ENCODE measurements around the gene MZT1.

MZT1 gene

DNA sequence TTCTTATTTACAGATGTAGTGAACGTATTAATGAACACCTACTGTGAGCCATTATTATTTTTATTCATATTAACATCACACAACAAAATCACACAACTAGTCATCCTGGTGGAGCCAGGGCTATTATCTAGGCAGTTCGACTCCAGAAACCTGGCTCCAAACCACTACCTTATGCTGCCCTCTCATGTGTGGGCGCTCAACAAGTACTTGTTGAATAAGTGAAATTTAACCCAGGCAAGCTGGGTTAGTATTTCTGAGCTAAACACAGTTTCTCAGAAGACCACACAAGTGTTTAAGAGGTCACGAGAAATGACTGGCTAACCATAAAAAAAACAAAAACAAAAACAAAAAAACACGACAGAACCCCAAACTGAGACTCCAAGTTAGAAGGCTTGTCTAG is 33.6 kb downstream of the MZT1 start:
- Histone ChIP-seq H3K36me3 (ENCODE audit: insufficient read depth, low read length) (no peaks in the 10 kb centered on the region), H3K4me2 (ENCODE audit: insufficient read depth, low read length) (no peak overlapping the region), H3K9me3 (ENCODE audit: insufficient read depth, low read length, severe bottlenecking) (peaks cover 2% of the 10 kb centered on the region), H3K9ac (ENCODE audit: low read depth, low read length) (no peak overlapping the region), H3K4me3 (ENCODE audit: low read depth in 1 of 2, low read length in 2 of 2) (no peak overlapping the region), H3K27ac (ENCODE audit: low read length) (no peak overlapping the region), H3K27me3 (ENCODE audit: insufficient read depth, low read length, poor library complexity) (no peaks in the 10 kb centered on the region), H3K4me1 (ENCODE audit: insufficient read depth, low read length) (no peaks in the 10 kb centered on the region), H4K20me1 (ENCODE audit: insufficient read depth, low read length) (no peaks in the 10 kb centered on the region), H3K79me2 (ENCODE audit: insufficient read depth, low read length) (no peaks in the 10 kb centered on the region), H2AFZ (ENCODE audit: low read depth, low read length) (no peak overlapping the region)
- ATAC-seq (ENCODE audit: insufficient read depth, low read depth) (no peak), DNase-seq (no peak)
- TF ChIP-seq EZH2 (IDR thresholded peaks at IDR 0.05; ENCODE audit: borderline replicate concordance, low read depth, low read length, severe bottlenecking) = no peak

DNA sequence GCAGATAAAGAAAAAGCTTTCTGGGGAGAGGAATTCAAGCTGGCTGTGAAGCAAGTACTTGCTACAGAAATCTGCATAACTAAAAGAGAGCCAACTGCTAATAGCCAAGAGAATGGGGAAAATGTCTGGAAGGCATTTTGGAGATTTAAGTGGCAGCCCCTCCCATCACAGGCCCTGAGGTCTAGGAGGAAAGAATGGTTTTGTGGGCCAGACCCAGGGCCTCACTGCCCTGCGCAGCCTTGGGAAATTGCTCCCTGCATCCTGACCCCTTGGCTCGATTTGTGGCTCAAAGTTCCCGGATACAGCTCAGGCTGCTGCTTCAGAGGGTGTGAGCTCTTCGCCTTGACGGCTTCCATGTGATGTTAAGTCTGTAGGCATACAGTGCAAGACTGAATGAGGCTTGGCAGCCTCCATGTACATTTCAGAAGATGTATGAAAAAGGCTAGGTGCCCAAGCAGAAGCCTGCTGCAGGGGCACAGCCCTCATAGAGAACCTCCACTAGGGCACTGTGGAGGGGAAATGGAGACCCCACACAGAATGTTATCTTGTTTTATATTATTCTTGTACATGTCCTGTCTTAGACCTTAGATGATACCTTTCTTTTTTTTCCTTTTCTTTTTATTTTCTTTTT is 34.4 kb downstream of the MZT1 start:
- Histone ChIP-seq H3K27me3 (ENCODE audit: insufficient read depth, low read length, poor library complexity) (no peaks in the 10 kb centered on the region), H3K36me3 (ENCODE audit: insufficient read depth, low read length) (no peaks in the 10 kb centered on the region), H3K79me2 (ENCODE audit: insufficient read depth, low read length) (no peaks in the 10 kb centered on the region), H3K9me3 (ENCODE audit: insufficient read depth, low read length, severe bottlenecking) (peaks cover 2% of the 10 kb centered on the region), H3K9ac (ENCODE audit: low read depth, low read length) (no peak overlapping the region), H3K4me3 (ENCODE audit: low read depth in 1 of 2, low read length in 2 of 2) (no peak overlapping the region), H3K4me1 (ENCODE audit: insufficient read depth, low read length) (no peaks in the 10 kb centered on the region), H4K20me1 (ENCODE audit: insufficient read depth, low read length) (no peaks in the 10 kb centered on the region), H3K27ac (ENCODE audit: low read length) (no peak overlapping the region), H2AFZ (ENCODE audit: low read depth, low read length) (no peak overlapping the region), H3K4me2 (ENCODE audit: insufficient read depth, low read length) (no peak overlapping the region)
- no peak for ATAC-seq (ENCODE audit: insufficient read depth, low read depth)
- DNase-seq = no peak
- TF ChIP-seq, protein P1, sequence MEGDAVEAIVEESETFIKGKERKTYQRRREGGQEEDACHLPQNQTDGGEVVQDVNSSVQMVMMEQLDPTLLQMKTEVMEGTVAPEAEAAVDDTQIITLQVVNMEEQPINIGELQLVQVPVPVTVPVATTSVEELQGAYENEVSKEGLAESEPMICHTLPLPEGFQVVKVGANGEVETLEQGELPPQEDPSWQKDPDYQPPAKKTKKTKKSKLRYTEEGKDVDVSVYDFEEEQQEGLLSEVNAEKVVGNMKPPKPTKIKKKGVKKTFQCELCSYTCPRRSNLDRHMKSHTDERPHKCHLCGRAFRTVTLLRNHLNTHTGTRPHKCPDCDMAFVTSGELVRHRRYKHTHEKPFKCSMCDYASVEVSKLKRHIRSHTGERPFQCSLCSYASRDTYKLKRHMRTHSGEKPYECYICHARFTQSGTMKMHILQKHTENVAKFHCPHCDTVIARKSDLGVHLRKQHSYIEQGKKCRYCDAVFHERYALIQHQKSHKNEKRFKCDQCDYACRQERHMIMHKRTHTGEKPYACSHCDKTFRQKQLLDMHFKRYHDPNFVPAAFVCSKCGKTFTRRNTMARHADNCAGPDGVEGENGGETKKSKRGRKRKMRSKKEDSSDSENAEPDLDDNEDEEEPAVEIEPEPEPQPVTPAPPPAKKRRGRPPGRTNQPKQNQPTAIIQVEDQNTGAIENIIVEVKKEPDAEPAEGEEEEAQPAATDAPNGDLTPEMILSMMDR (IDR thresholded peaks at IDR 0.05; ENCODE audit: borderline replicate concordance, extremely low read depth, low read length, poor library complexity, severe bottlenecking) = no peak
- no peak for TF ChIP-seq EZH2 (IDR thresholded peaks at IDR 0.05; ENCODE audit: borderline replicate concordance, low read depth, low read length, severe bottlenecking)

DNA sequence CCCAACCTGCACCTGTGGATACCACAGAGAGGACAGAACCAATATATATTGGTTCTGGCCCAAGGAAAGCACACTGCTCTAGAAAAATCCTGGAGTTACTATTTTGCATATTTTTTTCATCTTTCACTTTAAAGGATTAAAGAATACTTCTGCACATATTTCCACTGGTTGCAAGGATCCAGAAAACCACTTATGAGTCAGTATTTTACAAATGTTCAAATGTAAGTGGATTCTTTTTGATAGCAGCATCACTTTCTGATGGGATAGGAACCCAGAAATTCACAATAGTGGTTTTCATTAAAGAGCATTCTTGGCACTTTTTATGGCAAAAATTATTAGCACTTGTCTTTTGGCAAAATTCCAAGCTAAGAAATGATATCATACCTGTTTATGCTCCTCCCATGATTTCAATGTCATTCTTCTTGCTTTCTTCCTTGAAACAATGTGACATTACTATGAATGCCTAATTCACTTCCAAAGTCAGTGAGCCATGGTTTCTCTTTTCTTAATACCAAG is 38.2 kb downstream of the MZT1 start:
- no peaks in the 10 kb centered on the region for H3K27me3 ChIP-seq (ENCODE audit: insufficient read depth, low read length, poor library complexity)
- H3K9ac ChIP-seq (ENCODE audit: low read depth, low read length) = no peak overlapping the region
- H3K79me2 ChIP-seq (ENCODE audit: insufficient read depth, low read length) = no peaks in the 10 kb centered on the region
- no peaks in the 10 kb centered on the region for H3K36me3 ChIP-seq (ENCODE audit: insufficient read depth, low read length)
- TF ChIP-seq, protein P1 (IDR thresholded peaks at IDR 0.05; ENCODE audit: borderline replicate concordance, extremely low read depth, low read length, poor library complexity, severe bottlenecking) = no peak
- TF ChIP-seq EZH2 (IDR thresholded peaks at IDR 0.05; ENCODE audit: borderline replicate concordance, low read depth, low read length, severe bottlenecking) = no peak
- no peak overlapping the region for H3K4me2 ChIP-seq (ENCODE audit: insufficient read depth, low read length)
- H3K4me1 ChIP-seq (ENCODE audit: insufficient read depth, low read length) = no peaks in the 10 kb centered on the region
- no peak overlapping the region for H2AFZ ChIP-seq (ENCODE audit: low read depth, low read length)
- H3K4me3 ChIP-seq (ENCODE audit: low read depth in 1 of 2, low read length in 2 of 2) = no peak overlapping the region
- H4K20me1 ChIP-seq (ENCODE audit: insufficient read depth, low read length) = no peaks in the 10 kb centered on the region
- DNase-seq = no peak
- H3K9me3 ChIP-seq (ENCODE audit: insufficient read depth, low read length, severe bottlenecking) = peaks cover 2% of the 10 kb centered on the region
- no peak for ATAC-seq (ENCODE audit: insufficient read depth, low read depth)
- no peak overlapping the region for H3K27ac ChIP-seq (ENCODE audit: low read length)

DNA sequence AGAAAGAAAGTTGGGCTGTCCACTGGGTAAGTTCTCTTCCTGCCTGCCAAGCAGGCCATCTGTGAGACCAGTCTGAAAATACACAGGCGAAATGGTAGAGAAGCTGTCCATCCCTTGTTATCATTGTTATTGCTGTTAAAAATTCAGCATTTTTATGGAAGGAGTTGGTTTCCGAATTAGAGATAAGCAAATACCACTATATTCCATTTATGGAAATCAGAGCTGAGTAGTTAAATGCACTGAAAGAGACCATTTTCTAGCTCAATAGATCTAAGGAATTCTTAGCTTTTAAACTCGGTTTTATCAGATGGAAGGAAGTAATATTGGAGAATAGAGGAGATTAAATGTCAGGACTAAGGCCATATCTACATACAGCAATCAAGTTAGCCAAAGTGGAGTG is 40.7 kb downstream of the MZT1 start:
- Histone ChIP-seq H3K27ac (ENCODE audit: low read length) (no peak overlapping the region), H4K20me1 (ENCODE audit: insufficient read depth, low read length) (no peaks in the 10 kb centered on the region)
- no peak for DNase-seq

More for the DNA sequence above, 40.7 kb downstream of the MZT1 start:
- no peaks in the 10 kb centered on the region for H3K27me3 ChIP-seq (ENCODE audit: insufficient read depth, low read length, poor library complexity)
- no peak for ATAC-seq (ENCODE audit: insufficient read depth, low read depth)
- H3K9ac ChIP-seq (ENCODE audit: low read depth, low read length) = no peak overlapping the region
- H3K4me1 ChIP-seq (ENCODE audit: insufficient read depth, low read length) = no peaks in the 10 kb centered on the region
- H3K9me3 ChIP-seq (ENCODE audit: insufficient read depth, low read length, severe bottlenecking) = no peaks in the 10 kb centered on the region
- H3K4me3 ChIP-seq (ENCODE audit: low read depth in 1 of 2, low read length in 2 of 2) = no peak overlapping the region
- H3K36me3 ChIP-seq (ENCODE audit: insufficient read depth, low read length) = no peaks in the 10 kb centered on the region
- TF ChIP-seq EZH2 (IDR thresholded peaks at IDR 0.05; ENCODE audit: borderline replicate concordance, low read depth, low read length, severe bottlenecking) = no peak
- TF ChIP-seq, protein P1 (IDR thresholded peaks at IDR 0.05; ENCODE audit: borderline replicate concordance, extremely low read depth, low read length, poor library complexity, severe bottlenecking) = no peak
- H2AFZ ChIP-seq (ENCODE audit: low read depth, low read length) = no peak overlapping the region
- no peak overlapping the region for H3K4me2 ChIP-seq (ENCODE audit: insufficient read depth, low read length)
- H3K79me2 ChIP-seq (ENCODE audit: insufficient read depth, low read length) = no peaks in the 10 kb centered on the region

Data from DND-41 (cell line).